ENCODE data around the gene CYRIA. TPM values are rescaled to one million over a fixed set of nuclear protein-coding genes. Genes with fewer than 3 reads are reported as not detected.

The CYRIA gene
- total RNA-seq, 4 donors from 2014 or later: 3.3 to 5.7 (median 4.9) TPM

DNA sequence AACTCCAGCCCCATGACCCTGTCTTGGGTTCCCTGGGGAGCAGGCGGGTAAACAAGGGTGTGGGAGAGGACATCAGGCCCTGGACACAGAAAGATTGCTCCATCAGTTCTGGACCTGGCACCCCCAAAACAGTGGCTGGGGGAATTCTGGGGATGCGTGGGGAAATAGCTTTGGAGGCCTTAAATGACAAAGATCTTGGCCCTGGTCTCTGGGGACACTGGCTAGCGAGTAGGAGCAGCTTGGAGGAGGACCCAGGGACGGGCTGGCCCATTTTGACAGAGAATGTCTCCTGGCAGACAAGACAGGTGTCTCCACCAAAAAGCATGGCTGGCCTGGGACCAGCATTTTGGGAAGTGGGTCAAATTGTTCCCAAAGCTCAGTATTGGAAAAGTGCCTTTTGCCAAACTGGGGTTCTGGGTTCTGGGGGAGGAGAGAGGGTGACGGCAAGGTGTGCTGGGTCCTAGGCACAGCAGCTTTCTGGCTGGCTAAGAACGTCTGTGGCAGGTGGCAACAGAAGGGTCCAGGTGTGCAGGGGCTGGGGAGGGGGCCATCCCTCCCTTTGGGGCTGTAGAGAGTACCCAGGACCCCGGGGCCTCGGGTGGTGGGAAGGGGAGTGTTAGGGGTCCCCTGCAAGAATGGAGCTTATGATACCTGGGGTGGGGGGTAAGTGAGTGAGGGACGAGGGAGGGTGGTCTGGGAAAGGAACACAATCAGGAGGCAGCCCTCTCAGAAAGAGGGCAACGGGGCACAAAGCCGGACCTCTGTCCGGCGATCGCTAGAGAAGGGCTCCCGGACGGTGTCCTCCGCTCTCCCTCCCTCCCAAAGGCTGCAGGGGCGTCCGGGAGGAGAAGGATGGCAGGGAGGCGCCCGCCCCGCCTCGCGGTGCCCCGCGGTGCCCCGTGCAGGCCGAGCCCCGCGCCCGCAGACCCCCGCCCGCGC lies 556 bp downstream of the CYRIA start:
- Histone ChIP-seq H3K4me3 (peak overlapping the region; percentile 38 to 78 (median 42)), H3K36me3 (no peaks in the 10 kb centered on the region), H3K9me3 (no peaks in the 10 kb centered on the region), H3K4me1 (peaks cover 0 to 32% (median 10%) of the 10 kb centered on the region in 4 donors), H3K27ac (peak overlapping the region in 3 of 4 donors; percentile 30 to 79 (median 72)), H3K27me3 (no peaks in the 10 kb centered on the region)
- TF ChIP-seq, protein P1, sequence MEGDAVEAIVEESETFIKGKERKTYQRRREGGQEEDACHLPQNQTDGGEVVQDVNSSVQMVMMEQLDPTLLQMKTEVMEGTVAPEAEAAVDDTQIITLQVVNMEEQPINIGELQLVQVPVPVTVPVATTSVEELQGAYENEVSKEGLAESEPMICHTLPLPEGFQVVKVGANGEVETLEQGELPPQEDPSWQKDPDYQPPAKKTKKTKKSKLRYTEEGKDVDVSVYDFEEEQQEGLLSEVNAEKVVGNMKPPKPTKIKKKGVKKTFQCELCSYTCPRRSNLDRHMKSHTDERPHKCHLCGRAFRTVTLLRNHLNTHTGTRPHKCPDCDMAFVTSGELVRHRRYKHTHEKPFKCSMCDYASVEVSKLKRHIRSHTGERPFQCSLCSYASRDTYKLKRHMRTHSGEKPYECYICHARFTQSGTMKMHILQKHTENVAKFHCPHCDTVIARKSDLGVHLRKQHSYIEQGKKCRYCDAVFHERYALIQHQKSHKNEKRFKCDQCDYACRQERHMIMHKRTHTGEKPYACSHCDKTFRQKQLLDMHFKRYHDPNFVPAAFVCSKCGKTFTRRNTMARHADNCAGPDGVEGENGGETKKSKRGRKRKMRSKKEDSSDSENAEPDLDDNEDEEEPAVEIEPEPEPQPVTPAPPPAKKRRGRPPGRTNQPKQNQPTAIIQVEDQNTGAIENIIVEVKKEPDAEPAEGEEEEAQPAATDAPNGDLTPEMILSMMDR (IDR thresholded peaks at IDR 0.05): no peak
- TF ChIP-seq POLR2A (IDR thresholded peaks at IDR 0.05) (no peak), EP300 (IDR thresholded peaks at IDR 0.05) (no peak)
- WGBS, 2 donors: 17 to 19% methylated on average over 18 to 20 of the region's 34 CpGs
- DNase-seq (ENCODE audit: low spot score in 2 of 2): no peak

DNA sequence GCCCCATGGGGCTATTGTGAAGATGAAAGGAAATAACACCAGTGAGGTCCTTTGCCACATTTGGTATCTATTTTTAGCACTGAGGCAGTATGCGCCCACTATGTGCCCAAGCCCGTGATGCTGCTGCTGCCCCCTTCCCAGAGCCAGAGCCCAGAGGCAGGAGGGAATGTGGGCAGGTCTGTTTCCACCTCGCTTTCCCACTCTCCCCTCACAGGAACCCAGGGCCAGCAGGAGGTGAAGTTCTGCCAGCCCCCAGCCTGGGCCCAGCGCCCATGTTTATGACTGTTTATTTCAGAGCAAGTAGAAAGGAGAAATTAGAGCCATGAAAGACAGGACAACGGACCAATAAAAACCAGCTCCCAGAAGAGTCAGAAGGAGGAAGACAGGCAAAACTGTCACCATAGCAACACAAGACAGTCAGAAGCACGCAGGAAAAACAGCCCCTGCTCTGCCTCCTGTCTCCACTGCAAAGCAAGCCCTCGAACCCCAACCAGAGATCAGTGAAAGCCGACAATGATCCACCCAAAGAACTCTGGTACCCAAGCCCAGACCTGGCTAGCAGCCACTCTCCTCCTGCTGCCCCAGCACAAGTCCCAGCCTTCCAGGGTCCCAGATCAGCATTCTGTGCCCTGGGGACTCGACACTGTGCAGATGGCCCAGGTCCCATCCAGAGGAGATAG lies 1.4 kb downstream of the CYRIA start:
- no peaks in the 10 kb centered on the region for H3K9me3 ChIP-seq
- peak overlapping the region in 3 of 4 donors; percentile 30 to 79 (median 72) for H3K27ac ChIP-seq
- no peak for DNase-seq (ENCODE audit: low spot score in 2 of 2)
- H3K4me1 ChIP-seq: peaks cover 0 to 32% (median 10%) of the 10 kb centered on the region in 4 donors
- 48 to 55% methylated on average over 9 of the region's 9 CpGs for WGBS, 2 donors
- peak overlapping the region; percentile 38 to 78 (median 42) for H3K4me3 ChIP-seq
- no peaks in the 10 kb centered on the region for H3K27me3 ChIP-seq
- no peak for TF ChIP-seq EP300 (IDR thresholded peaks at IDR 0.05)
- TF ChIP-seq, protein P1 (IDR thresholded peaks at IDR 0.05): no peak
- H3K36me3 ChIP-seq: no peaks in the 10 kb centered on the region

DNA sequence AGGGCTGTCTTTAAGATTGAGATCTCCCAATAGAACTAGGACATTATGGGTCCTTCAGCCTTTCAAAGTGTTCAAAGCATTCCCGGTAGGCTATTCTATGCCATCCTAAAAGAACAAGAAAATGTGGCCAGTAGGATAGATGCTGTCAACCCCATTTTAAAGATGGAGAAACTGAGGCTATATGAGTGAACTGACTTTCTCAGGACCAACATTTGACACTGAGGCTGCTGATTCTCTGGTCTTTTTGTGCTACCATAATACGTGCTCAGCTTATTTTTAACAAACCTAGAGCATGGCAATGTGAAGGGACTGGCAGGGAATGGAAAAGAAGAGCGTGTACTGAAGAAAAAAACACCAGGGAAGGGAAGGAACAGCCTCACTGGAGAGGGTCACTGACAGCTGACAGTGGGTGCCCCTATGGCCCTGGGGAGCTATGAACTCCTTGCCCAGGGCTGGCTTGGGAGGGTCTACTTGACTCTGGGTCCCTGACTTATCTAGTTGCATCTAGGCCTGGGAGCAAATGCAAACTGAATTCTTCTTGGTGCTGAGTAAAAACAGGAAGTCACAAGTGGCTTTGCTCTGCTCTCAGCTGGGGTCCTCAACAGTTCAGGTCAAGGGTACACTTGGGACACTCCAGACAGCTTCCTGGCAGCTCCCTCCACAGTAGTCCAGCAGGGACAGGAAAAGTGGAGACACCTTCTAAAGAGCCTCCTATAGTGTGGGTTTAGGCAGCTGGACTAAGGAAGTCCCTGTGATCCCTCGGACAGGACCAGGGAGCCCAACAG lies 2.3 kb downstream of the CYRIA start:
- no peaks in the 10 kb centered on the region for H3K36me3 ChIP-seq
- peaks cover 0 to 40% (median 13%) of the 10 kb centered on the region in 4 donors for H3K4me1 ChIP-seq
- H3K4me3 ChIP-seq: peak overlapping the region in 1 of 4 donors; percentile 46
- H3K27me3 ChIP-seq: no peaks in the 10 kb centered on the region
- DNase-seq (ENCODE audit: low spot score in 2 of 2): no peak
- WGBS, 2 donors: 95 to 97% methylated on average over 4 of the region's 4 CpGs
- peak overlapping the region in 3 of 4 donors; percentile 30 to 79 (median 72) for H3K27ac ChIP-seq
- H3K9me3 ChIP-seq: no peaks in the 10 kb centered on the region
- TF ChIP-seq POLR2A (IDR thresholded peaks at IDR 0.05) (no peak), EP300 (IDR thresholded peaks at IDR 0.05) (no peak)
- TF ChIP-seq, protein P1 (IDR thresholded peaks at IDR 0.05): no peak

DNA sequence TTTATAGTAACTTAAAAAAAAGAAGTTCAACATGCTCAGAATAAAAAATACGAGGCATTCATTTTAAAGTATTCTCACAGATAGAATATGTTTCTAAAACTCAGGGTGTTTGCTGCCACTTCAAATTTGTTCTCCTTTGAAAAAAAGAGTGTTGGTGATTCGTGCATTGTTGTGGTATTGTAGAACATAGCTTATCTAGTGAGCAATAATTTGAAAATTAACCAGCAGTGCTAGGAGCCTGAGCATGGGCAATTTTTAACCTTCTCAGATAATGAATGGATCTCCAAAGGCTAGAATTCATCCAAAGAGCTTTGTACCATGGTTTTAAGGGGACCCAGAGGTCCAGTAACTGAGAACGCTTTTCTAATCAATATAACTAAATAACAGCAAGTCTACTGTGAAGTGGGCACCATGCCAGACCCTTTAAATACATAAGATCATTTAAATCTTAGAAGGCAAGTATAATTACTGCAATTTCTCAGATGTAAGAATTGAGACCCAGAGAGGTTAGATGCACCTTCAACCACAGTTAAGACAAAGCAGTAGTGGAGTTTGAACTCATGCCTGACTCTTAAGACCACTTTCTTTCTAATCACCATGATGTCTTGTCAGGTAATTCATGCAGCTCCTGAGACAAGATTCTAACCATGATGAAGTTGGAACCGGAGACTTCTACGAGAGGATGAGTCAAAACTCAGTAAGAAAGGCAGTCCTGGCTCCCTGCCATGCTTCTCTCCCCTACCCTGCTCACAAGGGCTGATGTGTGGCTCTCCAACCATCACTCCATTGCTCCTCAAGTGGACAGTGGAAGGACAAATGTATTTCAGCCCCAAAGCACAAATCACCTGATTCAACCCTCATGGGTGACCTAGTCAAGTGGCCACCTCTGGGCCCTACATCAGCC lies 3.4 kb downstream of the CYRIA start:
- TF ChIP-seq, protein P1 (IDR thresholded peaks at IDR 0.05): no peak
- Histone ChIP-seq H3K4me1 (peaks cover 0 to 45% (median 14%) of the 10 kb centered on the region in 4 donors), H3K36me3 (no peaks in the 10 kb centered on the region), H3K27ac (no peak overlapping the region), H3K27me3 (no peaks in the 10 kb centered on the region), H3K9me3 (no peaks in the 10 kb centered on the region), H3K4me3 (no peak overlapping the region)
- no peak for DNase-seq (ENCODE audit: low spot score in 2 of 2)
- WGBS, 2 donors: 74 to 81% methylated on average over 5 of the region's 5 CpGs
